ENCODE data around the gene ESPNL. TPM values are rescaled to one million over a fixed set of nuclear protein-coding genes. Genes with fewer than 3 reads are reported as not detected.

Gene ESPNL
- total and polyA plus RNA-seq, 9 donors: 0.11 to 12.9 (median 0.61) TPM

GRCh38 chr2:238067939-238068338 is 32.2 kb upstream of the ESPNL start:
- H3K27ac ChIP-seq: no peak overlapping the region
- H3K4me1 ChIP-seq (ENCODE audit: insufficient read depth): no peaks in the 10 kb centered on the region
- no peaks in the 10 kb centered on the region for H3K36me3 ChIP-seq
- H3K4me3 ChIP-seq: no peak overlapping the region
- intact Hi-C loops (cut with DNase I): no loop called here
- H3K27me3 ChIP-seq: no peaks in the 10 kb centered on the region
- no peak for DNase-seq
- WGBS, 3 donors: 91 to 95% (median 94%) methylated on average over 7 of the region's 7 CpGs
- no peaks in the 10 kb centered on the region for H3K9me3 ChIP-seq
- TF ChIP-seq POLR2A (IDR thresholded peaks at IDR 0.05) (no peak), CTCF (IDR thresholded peaks at IDR 0.05) (no peak), EP300 (IDR thresholded peaks at IDR 0.05) (no peak)

GRCh38 chr2:238069021-238069709 is 31.0 kb upstream of the ESPNL start:
- Histone ChIP-seq H3K27ac (no peak overlapping the region), H3K9me3 (no peaks in the 10 kb centered on the region), H3K4me1 (ENCODE audit: insufficient read depth) (no peaks in the 10 kb centered on the region), H3K36me3 (no peaks in the 10 kb centered on the region), H3K27me3 (no peaks in the 10 kb centered on the region), H3K4me3 (no peak overlapping the region)
- no peak for TF ChIP-seq POLR2A (IDR thresholded peaks at IDR 0.05)
- no peak for TF ChIP-seq EP300 (IDR thresholded peaks at IDR 0.05)
- no peak for TF ChIP-seq CTCF (IDR thresholded peaks at IDR 0.05)
- WGBS, 3 donors: 93 to 97% (median 95%) methylated on average over 10 of the region's 10 CpGs
- DNase-seq: no peak
- intact Hi-C loops (cut with DNase I): no loop called here

- no peaks in the 10 kb centered on the region for H3K9me3 ChIP-seq
- no peaks in the 10 kb centered on the region for H3K36me3 ChIP-seq
- WGBS, 3 donors: 88 to 95% (median 93%) methylated on average over 9 of the region's 9 CpGs
- TF ChIP-seq CTCF (IDR thresholded peaks at IDR 0.05): no peak
- TF ChIP-seq POLR2A (IDR thresholded peaks at IDR 0.05): no peak
- no peak for TF ChIP-seq EP300 (IDR thresholded peaks at IDR 0.05)
- H3K4me1 ChIP-seq (ENCODE audit: insufficient read depth): no peaks in the 10 kb centered on the region
- intact Hi-C loops (cut with DNase I): no loop called here
- no peak overlapping the region for H3K4me3 ChIP-seq
- DNase-seq: no peak
- H3K27me3 ChIP-seq: no peaks in the 10 kb centered on the region
- no peak overlapping the region for H3K27ac ChIP-seq
Observed at GRCh38 chr2:238069877-238070276, 30.3 kb upstream of the ESPNL start.

- no peaks in the 10 kb centered on the region for H3K27me3 ChIP-seq
- H3K9me3 ChIP-seq: no peaks in the 10 kb centered on the region
- intact Hi-C loops (cut with DNase I): no loop called here
- H3K27ac ChIP-seq: no peak overlapping the region
- TF ChIP-seq CTCF (IDR thresholded peaks at IDR 0.05): no peak
- no peak for TF ChIP-seq POLR2A (IDR thresholded peaks at IDR 0.05)
- no peak for TF ChIP-seq EP300 (IDR thresholded peaks at IDR 0.05)
- H3K36me3 ChIP-seq: no peaks in the 10 kb centered on the region
- no peak for DNase-seq
- H3K4me3 ChIP-seq: no peak overlapping the region
- no peaks in the 10 kb centered on the region for H3K4me1 ChIP-seq (ENCODE audit: insufficient read depth)
Observed at GRCh38 chr2:238075397-238075796, 24.7 kb upstream of the ESPNL start.
